ENCODE measurements around the gene CEP78. TPM values are rescaled to one million over a fixed set of nuclear protein-coding genes. Genes with fewer than 3 reads are reported as not detected.

Gene CEP78
- total RNA-seq, 1 experiment from 2014 or later, result 17.8 TPM

DNA sequence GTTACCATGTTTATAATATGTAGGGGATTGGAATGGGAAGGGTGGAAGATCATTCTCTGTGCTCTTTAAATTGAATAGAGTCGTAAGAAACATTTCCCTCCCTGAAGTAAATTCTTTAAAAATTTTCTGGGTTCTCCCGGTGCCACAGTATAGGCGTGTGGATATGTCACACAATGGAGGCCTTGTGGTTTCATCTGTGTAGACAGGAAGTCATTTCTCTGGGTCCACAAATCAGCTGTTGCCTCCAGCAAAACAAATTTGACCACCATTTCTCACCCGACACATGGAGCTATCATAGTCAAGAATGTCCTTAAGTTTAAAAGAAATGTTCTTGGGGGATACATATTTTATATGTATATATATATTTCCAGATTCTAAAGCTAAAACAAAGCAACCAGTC lies 17.4 kb downstream of the CEP78 start:
- Mint-ChIP-seq H3K27ac (ENCODE audit: low read depth, unreplicated experiment) (no peak overlapping the region), H3K4me1 (ENCODE audit: insufficient read depth, unreplicated experiment) (no peaks in the 10 kb centered on the region), H3K4me3 (ENCODE audit: unreplicated experiment) (no peak overlapping the region), H3K36me3 (ENCODE audit: insufficient read depth, unreplicated experiment) (peaks cover 16% of the 10 kb centered on the region), H3K9me3 (ENCODE audit: unreplicated experiment) (no peaks in the 10 kb centered on the region), H3K27me3 (ENCODE audit: insufficient read depth, unreplicated experiment) (no peaks in the 10 kb centered on the region)
- TF ChIP-seq, protein P1, sequence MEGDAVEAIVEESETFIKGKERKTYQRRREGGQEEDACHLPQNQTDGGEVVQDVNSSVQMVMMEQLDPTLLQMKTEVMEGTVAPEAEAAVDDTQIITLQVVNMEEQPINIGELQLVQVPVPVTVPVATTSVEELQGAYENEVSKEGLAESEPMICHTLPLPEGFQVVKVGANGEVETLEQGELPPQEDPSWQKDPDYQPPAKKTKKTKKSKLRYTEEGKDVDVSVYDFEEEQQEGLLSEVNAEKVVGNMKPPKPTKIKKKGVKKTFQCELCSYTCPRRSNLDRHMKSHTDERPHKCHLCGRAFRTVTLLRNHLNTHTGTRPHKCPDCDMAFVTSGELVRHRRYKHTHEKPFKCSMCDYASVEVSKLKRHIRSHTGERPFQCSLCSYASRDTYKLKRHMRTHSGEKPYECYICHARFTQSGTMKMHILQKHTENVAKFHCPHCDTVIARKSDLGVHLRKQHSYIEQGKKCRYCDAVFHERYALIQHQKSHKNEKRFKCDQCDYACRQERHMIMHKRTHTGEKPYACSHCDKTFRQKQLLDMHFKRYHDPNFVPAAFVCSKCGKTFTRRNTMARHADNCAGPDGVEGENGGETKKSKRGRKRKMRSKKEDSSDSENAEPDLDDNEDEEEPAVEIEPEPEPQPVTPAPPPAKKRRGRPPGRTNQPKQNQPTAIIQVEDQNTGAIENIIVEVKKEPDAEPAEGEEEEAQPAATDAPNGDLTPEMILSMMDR (IDR thresholded peaks at IDR 0.05; ENCODE audit: unreplicated experiment), result no peak
- intact Hi-C loops (cut with micrococcal nuclease), result no loop called here
- DNase-seq (ENCODE audit: unreplicated experiment), result no peak
- no TSS peak for BruUV-seq (replicated peaks)
- ChIA-PET CTCF (interaction anchor here (0.6 to 0.8 kb wide), 4 partner anchors 41 to 911 kb away, joined by 3 read pairs; partner anchors contain the start of gene PSAT1), POLR2A (interaction anchor here (1.0 to 1.6 kb wide), 2 partner anchors 16 to 25 kb away, joined by 4 to 9 read pairs; no protein-coding TSS in a partner anchor)

DNA sequence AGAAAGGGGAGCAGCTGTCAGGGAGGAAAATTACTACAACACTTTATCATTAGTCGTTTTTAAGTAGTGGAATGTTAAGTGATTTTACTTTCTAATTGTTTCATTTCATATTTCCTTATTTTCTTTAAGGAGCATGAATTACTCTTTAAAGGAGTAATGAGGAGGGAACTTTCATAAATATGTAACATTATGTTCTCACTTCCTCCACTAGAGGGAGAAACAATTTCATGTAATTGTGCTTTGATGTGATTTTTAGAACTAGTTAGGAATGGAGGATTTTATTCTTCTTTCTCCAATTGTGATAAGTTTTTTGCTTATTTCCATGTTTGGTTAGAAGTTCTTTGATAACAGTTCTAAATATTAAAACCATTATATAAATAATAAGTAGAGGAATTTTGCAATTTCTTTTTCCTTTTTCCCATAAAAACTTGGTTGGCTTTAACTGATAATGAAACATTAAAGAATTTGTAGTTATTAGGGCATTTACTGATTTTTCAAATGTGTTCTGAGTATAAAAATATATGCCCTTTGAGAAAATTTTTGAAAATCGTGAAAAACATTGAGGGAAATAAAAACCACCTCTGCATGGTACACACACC lies 25.6 kb downstream of the CEP78 start:
- no peaks in the 10 kb centered on the region for H3K4me1 Mint-ChIP-seq (ENCODE audit: insufficient read depth, unreplicated experiment)
- intact Hi-C loops (cut with micrococcal nuclease), result loop anchor here (1.0 kb wide), 2 partner anchors 35 to 108 kb away; no protein-coding TSS in a partner anchor
- BruUV-seq (replicated peaks), result no TSS peak
- ChIA-PET CTCF (interaction anchor here (0.6 to 6.6 kb wide), 11 partner anchors 12 to 1073 kb away, joined by 3 to 60 read pairs (median 4); partner anchors contain the start of gene PSAT1), POLR2A (interaction anchor here (12.0 kb wide), 1 partner anchor 36 kb away, joined by 85 read pairs; the partner anchor contains the start of gene PSAT1)
- no peak overlapping the region for H3K27ac Mint-ChIP-seq (ENCODE audit: low read depth, unreplicated experiment)
- no peaks in the 10 kb centered on the region for H3K9me3 Mint-ChIP-seq (ENCODE audit: unreplicated experiment)
- no peak overlapping the region for H3K4me3 Mint-ChIP-seq (ENCODE audit: unreplicated experiment)
- peak; percentile 45 for DNase-seq (ENCODE audit: unreplicated experiment)
- H3K36me3 Mint-ChIP-seq (ENCODE audit: insufficient read depth, unreplicated experiment), result peaks cover 10% of the 10 kb centered on the region
- TF ChIP-seq, protein P1 (IDR thresholded peaks at IDR 0.05; ENCODE audit: unreplicated experiment), result peak; percentile 61
- H3K27me3 Mint-ChIP-seq (ENCODE audit: insufficient read depth, unreplicated experiment), result no peaks in the 10 kb centered on the region

DNA sequence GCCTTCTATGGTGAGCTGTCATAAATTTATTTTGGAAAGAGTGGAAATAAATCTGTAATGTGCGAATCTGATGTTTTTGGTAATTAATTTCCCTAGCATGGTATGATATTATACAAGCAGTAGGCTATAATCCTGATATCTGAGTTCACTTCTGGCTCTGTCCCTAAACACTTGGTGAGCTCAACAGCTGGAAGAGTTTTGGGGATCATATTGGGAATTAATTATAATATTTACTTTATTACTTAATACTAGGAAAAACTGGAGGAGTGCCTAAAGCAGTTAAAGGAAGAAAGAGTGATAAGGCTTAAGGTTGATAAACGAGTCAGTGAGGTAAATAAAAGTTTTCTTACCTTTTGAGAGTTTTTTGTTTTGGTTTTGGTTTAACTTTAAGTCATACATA lies 26.8 kb downstream of the CEP78 start:
- TF ChIP-seq, protein P1 (IDR thresholded peaks at IDR 0.05; ENCODE audit: unreplicated experiment), result no peak
- POLR2A ChIA-PET, result interaction anchor here (12.0 kb wide), 1 partner anchor 35 kb away, joined by 85 read pairs; the partner anchor contains the start of gene PSAT1
- intact Hi-C loops (cut with micrococcal nuclease), result no loop called here
- no peak for DNase-seq (ENCODE audit: unreplicated experiment)
- CTCF ChIA-PET, result interaction anchor here (0.8 to 6.6 kb wide), 7 partner anchors 13 to 106 kb away, joined by 3 to 60 read pairs (median 4); partner anchors contain the start of gene PSAT1
- no peaks in the 10 kb centered on the region for H3K4me1 Mint-ChIP-seq (ENCODE audit: insufficient read depth, unreplicated experiment)
- H3K27ac Mint-ChIP-seq (ENCODE audit: low read depth, unreplicated experiment), result no peak overlapping the region
- H3K9me3 Mint-ChIP-seq (ENCODE audit: unreplicated experiment), result no peaks in the 10 kb centered on the region
- H3K36me3 Mint-ChIP-seq (ENCODE audit: insufficient read depth, unreplicated experiment), result peaks cover 11% of the 10 kb centered on the region
- no TSS peak for BruUV-seq (replicated peaks)
- no peaks in the 10 kb centered on the region for H3K27me3 Mint-ChIP-seq (ENCODE audit: insufficient read depth, unreplicated experiment)
- no peak overlapping the region for H3K4me3 Mint-ChIP-seq (ENCODE audit: unreplicated experiment)

DNA sequence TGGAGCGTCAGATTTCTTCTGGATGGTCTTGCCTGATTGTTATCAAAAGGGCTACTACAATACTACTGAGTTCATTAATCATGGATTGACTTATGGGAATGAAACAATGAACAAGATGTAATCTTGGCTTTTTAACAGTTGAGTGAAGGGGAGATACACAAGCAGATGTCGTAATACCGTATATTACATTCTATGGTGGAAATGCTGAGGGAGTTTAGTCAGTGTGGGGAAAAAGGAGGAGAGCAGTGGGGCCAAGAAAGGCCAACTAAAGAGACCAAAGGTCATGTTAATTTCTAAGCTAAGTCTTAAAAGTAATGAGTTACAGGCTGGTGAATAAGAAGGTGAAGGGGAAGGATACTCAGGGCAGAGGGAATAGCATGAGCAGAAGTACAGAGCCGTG lies 32.0 kb downstream of the CEP78 start:
- no TSS peak for BruUV-seq (replicated peaks)
- no peak for DNase-seq (ENCODE audit: unreplicated experiment)
- no peaks in the 10 kb centered on the region for H3K9me3 Mint-ChIP-seq (ENCODE audit: unreplicated experiment)
- peaks cover 20% of the 10 kb centered on the region for H3K36me3 Mint-ChIP-seq (ENCODE audit: insufficient read depth, unreplicated experiment)
- ChIA-PET POLR2A (interaction anchor here (0.6 to 1.3 kb wide), 4 partner anchors 10 to 1090 kb away, joined by 3 to 8 read pairs (median 3); partner anchors contain the start of genes PSAT1 and VPS13A), CTCF (interaction anchor here (0.8 to 2.3 kb wide), 4 partner anchors 10 to 101 kb away, joined by 3 to 14 read pairs (median 7); no protein-coding TSS in a partner anchor)
- H3K4me1 Mint-ChIP-seq (ENCODE audit: insufficient read depth, unreplicated experiment), result no peaks in the 10 kb centered on the region
- H3K27me3 Mint-ChIP-seq (ENCODE audit: insufficient read depth, unreplicated experiment), result no peaks in the 10 kb centered on the region
- H3K4me3 Mint-ChIP-seq (ENCODE audit: unreplicated experiment), result no peak overlapping the region
- TF ChIP-seq, protein P1 (IDR thresholded peaks at IDR 0.05; ENCODE audit: unreplicated experiment), result no peak
- H3K27ac Mint-ChIP-seq (ENCODE audit: low read depth, unreplicated experiment), result peak overlapping the region; percentile 57
- intact Hi-C loops (cut with micrococcal nuclease), result no loop called here

All from MCF 10A (cell line).